HepG2 (cell line): ENCODE results near the gene NT5C. TPM values are rescaled to one million over a fixed set of nuclear protein-coding genes. Genes with fewer than 3 reads are reported as not detected.

ENCODE experiments used
- DRAP1 ChIP-seq: IDR thresholded peaks from 2 replicates; pipeline ENCODE4 v1.6.1; 2016; ENCODE audit warnings: missing genetic modification reagents, missing compliant biosample characterization
- EED ChIP-seq: sonication (generic); formaldehyde crosslinking; IDR thresholded peaks from 2 replicates; pipeline ENCODE4 v1.5.0; 2020; ENCODE audit warnings: mild to moderate bottlenecking, missing genetic modification reagents
- FOSL2 ChIP-seq: sonication (generic); formaldehyde crosslinking; IDR thresholded peaks from 2 replicates; pipeline ENCODE4 v1.4.0; 2020; ENCODE audit warnings: missing genetic modification reagents
- HMG20B ChIP-seq: conservative IDR thresholded peaks from 2 replicates; pipeline ENCODE4 v1.6.1; 2016; ENCODE audit warnings: missing genetic modification reagents, missing compliant biosample characterization
- KMT2A ChIP-seq: sonication (generic); formaldehyde crosslinking; IDR thresholded peaks from 2 replicates; pipeline ENCODE4 v1.4.0; 2020; ENCODE audit warnings: missing genetic modification reagents
- MAX ChIP-seq: IDR thresholded peaks from 2 replicates; pipeline ENCODE4 v1.6.1; 2012; ENCODE audit warnings: inconsistent platforms
- RFX1 ChIP-seq: fragments of 450-650 bp; IDR thresholded peaks from 2 replicates; pipeline ENCODE4 v1.6.1; 2017
- SNAI1 ChIP-seq: sonication (generic); formaldehyde crosslinking; IDR thresholded peaks from 2 replicates; pipeline ENCODE4 v1.5.0; 2020; ENCODE audit warnings: mild to moderate bottlenecking, missing genetic modification reagents, borderline replicate concordance
- ZBTB7A ChIP-seq: sonication (generic); formaldehyde crosslinking; IDR thresholded peaks from 2 replicates; pipeline ENCODE4 v1.8.0; 2022; ENCODE audit warnings: mild to moderate bottlenecking, missing genetic modification reagents
- ZFP91 ChIP-seq: sonication (generic); formaldehyde crosslinking; IDR thresholded peaks from 2 replicates; pipeline ENCODE4 v1.9.0; 2022; ENCODE audit warnings: missing genetic modification reagents, mild to moderate bottlenecking, borderline replicate concordance
- ZNF431 ChIP-seq: sonication (generic); formaldehyde crosslinking; IDR thresholded peaks from 2 replicates; pipeline ENCODE4 v1.9.0; 2022; ENCODE audit warnings: missing genetic modification reagents, low read depth, mild to moderate bottlenecking, borderline replicate concordance
- ZNF501 ChIP-seq: sonication (generic); formaldehyde crosslinking; IDR thresholded peaks from 2 replicates; pipeline ENCODE4 v1.5.1; 2020; ENCODE audit warnings: mild to moderate bottlenecking, moderate library complexity, missing genetic modification reagents
- ZNF577 ChIP-seq: sonication (generic); formaldehyde crosslinking; IDR thresholded peaks from 2 replicates; pipeline ENCODE4 v1.4.0; 2020; ENCODE audit warnings: mild to moderate bottlenecking, low read depth, missing genetic modification reagents, borderline replicate concordance
- ZSCAN9 ChIP-seq: IDR thresholded peaks from 2 replicates; pipeline ENCODE4 v1.6.1; 2016; ENCODE audit warnings: borderline replicate concordance
- polyA plus RNA-seq, 8 experiments: library from polyadenylated mRNA; depleted of rRNA in 3 of 8; stranded (reverse) in 7 of 8; unstranded in 1 of 8; fragments of >200 nt; fragmentation: Illumina TruSeq in 4 of 8; extraction: Trizol in 4 of 8; gene quantifications; 2 replicates each; pipeline versions ENCODE4 v1.2.1 to v1.2.3, GENCODE V29; 2011 to 2016; ENCODE audit warnings: low read depth in 4 of 8, missing spikeins in 1 of 8, mixed read lengths in 1 of 8; ENCODE audit not compliant: insufficient read depth in 1 of 8
- total RNA-seq, 5 experiments: library from RNA; depleted of rRNA; stranded (reverse); fragments of >200 nt; fragmentation: Illumina TruSeq; extraction: Trizol; gene quantifications; 2 replicates each; pipeline ENCODE4 v1.2.3, GENCODE V29; 2016; ENCODE audit warnings: low read depth in 1 of 5
- TF ChIP-seq, protein P1 (sequence below): sonication (generic); formaldehyde crosslinking; IDR thresholded peaks from 2 replicates; pipeline ENCODE4 v1.4.0; 2020; ENCODE audit warnings: mild to moderate bottlenecking, low read depth, missing genetic modification reagents
- TF ChIP-seq, protein P2 (sequence below): sonication (generic); IDR thresholded peaks from 2 replicates; pipeline ENCODE4 v1.6.1; 2016; ENCODE audit warnings: low read depth, borderline replicate concordance
- TF ChIP-seq, protein P3 (sequence below): sonication (generic); formaldehyde crosslinking; IDR thresholded peaks from 2 replicates; pipeline ENCODE4 v1.4.0; 2020; ENCODE audit warnings: missing genetic modification reagents
- TF ChIP-seq, protein P4 (sequence below): sonication (generic); formaldehyde crosslinking; IDR thresholded peaks from 2 replicates; pipeline ENCODE4 v1.5.0; 2020; ENCODE audit warnings: mild to moderate bottlenecking, missing genetic modification reagents, borderline replicate concordance

NT5C gene
- total and polyA plus RNA-seq, 2 of the 13 experiments (the other 11 are each of a cell fraction or from before 2014, with no cell fraction given): 42.8 to 48.6 TPM

- TF ChIP-seq ZFP91 (CRISPR knock-in tag) (peak; percentile 88), DRAP1 (CRISPR knock-in tag) (0 out of 2 replicates have a peak, but pooled peaks have one; percentile 19), FOSL2 (CRISPR knock-in tag) (peak; percentile 73), RFX1 (no peak), ZNF577 (CRISPR knock-in tag) (no peak), SNAI1 (CRISPR knock-in tag) (no peak), KMT2A (no peak), HMG20B (peak; percentile 90), ZNF431 (CRISPR knock-in tag) (no peak), ZNF501 (CRISPR knock-in tag) (0 out of 2 replicates have a peak, but pooled peaks have one; percentile 32), MAX (peak; percentile 92), ZSCAN9 (CRISPR knock-in tag) (peak; percentile 63; the same call in 1 of the 2 replicates), ZBTB7A (CRISPR knock-in tag) (no peak; the same call in 1 of the 2 replicates), EED (CRISPR knock-in tag) (no peak)
- TF ChIP-seq, protein P1, sequence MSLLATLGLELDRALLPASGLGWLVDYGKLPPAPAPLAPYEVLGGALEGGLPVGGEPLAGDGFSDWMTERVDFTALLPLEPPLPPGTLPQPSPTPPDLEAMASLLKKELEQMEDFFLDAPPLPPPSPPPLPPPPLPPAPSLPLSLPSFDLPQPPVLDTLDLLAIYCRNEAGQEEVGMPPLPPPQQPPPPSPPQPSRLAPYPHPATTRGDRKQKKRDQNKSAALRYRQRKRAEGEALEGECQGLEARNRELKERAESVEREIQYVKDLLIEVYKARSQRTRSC (CRISPR knock-in tag): no peak
- TF ChIP-seq, protein P2, sequence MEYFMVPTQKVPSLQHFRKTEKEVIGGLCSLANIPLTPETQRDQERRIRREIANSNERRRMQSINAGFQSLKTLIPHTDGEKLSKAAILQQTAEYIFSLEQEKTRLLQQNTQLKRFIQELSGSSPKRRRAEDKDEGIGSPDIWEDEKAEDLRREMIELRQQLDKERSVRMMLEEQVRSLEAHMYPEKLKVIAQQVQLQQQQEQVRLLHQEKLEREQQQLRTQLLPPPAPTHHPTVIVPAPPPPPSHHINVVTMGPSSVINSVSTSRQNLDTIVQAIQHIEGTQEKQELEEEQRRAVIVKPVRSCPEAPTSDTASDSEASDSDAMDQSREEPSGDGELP: peak; percentile 76; the same call in 1 of the 2 replicates
- TF ChIP-seq, protein P3, sequence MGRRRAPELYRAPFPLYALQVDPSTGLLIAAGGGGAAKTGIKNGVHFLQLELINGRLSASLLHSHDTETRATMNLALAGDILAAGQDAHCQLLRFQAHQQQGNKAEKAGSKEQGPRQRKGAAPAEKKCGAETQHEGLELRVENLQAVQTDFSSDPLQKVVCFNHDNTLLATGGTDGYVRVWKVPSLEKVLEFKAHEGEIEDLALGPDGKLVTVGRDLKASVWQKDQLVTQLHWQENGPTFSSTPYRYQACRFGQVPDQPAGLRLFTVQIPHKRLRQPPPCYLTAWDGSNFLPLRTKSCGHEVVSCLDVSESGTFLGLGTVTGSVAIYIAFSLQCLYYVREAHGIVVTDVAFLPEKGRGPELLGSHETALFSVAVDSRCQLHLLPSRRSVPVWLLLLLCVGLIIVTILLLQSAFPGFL (CRISPR knock-in tag): no peak
- TF ChIP-seq, protein P4, sequence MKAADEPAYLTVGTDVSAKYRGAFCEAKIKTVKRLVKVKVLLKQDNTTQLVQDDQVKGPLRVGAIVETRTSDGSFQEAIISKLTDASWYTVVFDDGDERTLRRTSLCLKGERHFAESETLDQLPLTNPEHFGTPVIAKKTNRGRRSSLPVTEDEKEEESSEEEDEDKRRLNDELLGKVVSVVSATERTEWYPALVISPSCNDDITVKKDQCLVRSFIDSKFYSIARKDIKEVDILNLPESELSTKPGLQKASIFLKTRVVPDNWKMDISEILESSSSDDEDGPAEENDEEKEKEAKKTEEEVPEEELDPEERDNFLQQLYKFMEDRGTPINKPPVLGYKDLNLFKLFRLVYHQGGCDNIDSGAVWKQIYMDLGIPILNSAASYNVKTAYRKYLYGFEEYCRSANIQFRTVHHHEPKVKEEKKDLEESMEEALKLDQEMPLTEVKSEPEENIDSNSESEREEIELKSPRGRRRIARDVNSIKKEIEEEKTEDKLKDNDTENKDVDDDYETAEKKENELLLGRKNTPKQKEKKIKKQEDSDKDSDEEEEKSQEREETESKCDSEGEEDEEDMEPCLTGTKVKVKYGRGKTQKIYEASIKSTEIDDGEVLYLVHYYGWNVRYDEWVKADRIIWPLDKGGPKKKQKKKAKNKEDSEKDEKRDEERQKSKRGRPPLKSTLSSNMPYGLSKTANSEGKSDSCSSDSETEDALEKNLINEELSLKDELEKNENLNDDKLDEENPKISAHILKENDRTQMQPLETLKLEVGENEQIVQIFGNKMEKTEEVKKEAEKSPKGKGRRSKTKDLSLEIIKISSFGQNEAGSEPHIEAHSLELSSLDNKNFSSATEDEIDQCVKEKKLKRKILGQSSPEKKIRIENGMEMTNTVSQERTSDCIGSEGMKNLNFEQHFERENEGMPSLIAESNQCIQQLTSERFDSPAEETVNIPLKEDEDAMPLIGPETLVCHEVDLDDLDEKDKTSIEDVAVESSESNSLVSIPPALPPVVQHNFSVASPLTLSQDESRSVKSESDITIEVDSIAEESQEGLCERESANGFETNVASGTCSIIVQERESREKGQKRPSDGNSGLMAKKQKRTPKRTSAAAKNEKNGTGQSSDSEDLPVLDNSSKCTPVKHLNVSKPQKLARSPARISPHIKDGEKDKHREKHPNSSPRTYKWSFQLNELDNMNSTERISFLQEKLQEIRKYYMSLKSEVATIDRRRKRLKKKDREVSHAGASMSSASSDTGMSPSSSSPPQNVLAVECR: peak; percentile 60; the same call in 1 of the 2 replicates
Measured at GRCh38 chr17:75090871-75091854, 40.4 kb downstream of the NT5C start (continued).
